H1 (cell line): ENCODE data around the gene ZNF506. TPM values are rescaled to one million over a fixed set of nuclear protein-coding genes. Genes with fewer than 3 reads are reported as not detected.

ENCODE experiments used
- CTCF ChIA-PET: fragments of 300-600 bp; sonication (Branson Sonifier 250); formaldehyde crosslinking; loops from one replicate; lab custom pipeline; 2021; ENCODE audit not compliant: partially characterized antibody; lab: Charles Lee
- POLR2A ChIA-PET: fragments of 300-600 bp; sonication (Branson Sonifier 250); formaldehyde crosslinking; loops from one replicate; lab custom pipeline; 2021; ENCODE audit warnings: inconsistent platforms; ENCODE audit not compliant: partially characterized antibody; lab: Charles Lee
- DNase-seq, 2 experiments: peaks; one replicate each; pipeline versions ENCODE4 v3.0.0 to v3.0.0-alpha.2; 2010 to 2022; ENCODE audit warnings: low spot score in 2 of 2, low read depth in 1 of 2, mixed read lengths in 1 of 2
- FAIRE-seq: peaks from 2 replicates; lab custom pipeline; 2011; peaks lifted over from hg19 to GRCh38; lab: Jason Lieb, UNC
- H2AFZ ChIP-seq: 2 replicates; pipeline ENCODE4 v1.8.1; 2012; ENCODE audit warnings: low read length, inconsistent platforms
- H2AK5ac ChIP-seq: 2 replicates; pipeline ENCODE4 v1.6.1; 2013; ENCODE audit warnings: low read depth, low read length
- H2BK120ac ChIP-seq: replicated peaks from 2 replicates; pipeline ENCODE3; 2013; ENCODE audit warnings: low read depth, low read length, inconsistent platforms
- H2BK12ac ChIP-seq: 2 replicates; pipeline ENCODE4 v1.6.1; 2013; ENCODE audit warnings: low read depth, low read length
- H2BK15ac ChIP-seq: 2 replicates; pipeline ENCODE4 v1.6.1; 2013; ENCODE audit warnings: low read length
- H2BK20ac ChIP-seq: 2 replicates; pipeline ENCODE4 v1.6.1; 2013; ENCODE audit warnings: low read length
- H2BK5ac ChIP-seq: 2 replicates; pipeline ENCODE4 v1.6.1; 2013; ENCODE audit warnings: low read depth, low read length
- H3K14ac ChIP-seq: 2 replicates; pipeline ENCODE4 v1.6.1; 2013; ENCODE audit warnings: inconsistent platforms; ENCODE audit not compliant: insufficient read length
- H3K18ac ChIP-seq: 2 replicates; pipeline ENCODE4 v1.6.1; 2013; ENCODE audit warnings: low read length; ENCODE audit errors: extremely low read depth
- H3K23ac ChIP-seq: 2 replicates; pipeline ENCODE4 v1.6.1; 2013; ENCODE audit warnings: inconsistent platforms; ENCODE audit not compliant: insufficient read length
- H3K23me2 ChIP-seq: 2 replicates; pipeline ENCODE4 v1.6.1; 2013; ENCODE audit warnings: low read depth, low read length
- H3K27ac ChIP-seq: 2 replicates; pipeline ENCODE4 v1.6.1; 2011; ENCODE audit warnings: low read depth, low read length, inconsistent platforms
- H3K27me3 ChIP-seq, 4 experiments: replicated peaks in 1 of 4; 1 replicate in 1 of 4; 2 replicates in 3 of 4; pipeline versions ENCODE4 v1.6.1 to v1.8.1; 2011 to 2013; ENCODE audit warnings: low read length in 3 of 4, mild to moderate bottlenecking in 3 of 4, inconsistent platforms in 2 of 4, mixed read lengths in 2 of 4, moderate library complexity in 1 of 4; ENCODE audit not compliant: control insufficient read depth in 3 of 4, insufficient read depth in 3 of 4; ENCODE audit errors: extremely low read depth in 1 of 4
- H3K36me3 ChIP-seq, 4 experiments: 2 replicates each; pipeline versions ENCODE4 v1.6.1 to v1.8.1; 2011 to 2013; ENCODE audit warnings: mild to moderate bottlenecking in 4 of 4, low read length in 3 of 4, moderate library complexity in 2 of 4, control low read depth in 1 of 4, inconsistent platforms in 1 of 4; ENCODE audit not compliant: insufficient read depth in 4 of 4, control insufficient read depth in 2 of 4
- H3K4ac ChIP-seq: replicated peaks from 2 replicates; pipeline ENCODE3; 2013; ENCODE audit warnings: low read length, low read depth, mixed read lengths, inconsistent platforms; ENCODE audit not compliant: insufficient read length
- H3K4me1 ChIP-seq, 4 experiments: replicated peaks in 1 of 4; 1 replicate in 1 of 4; 2 replicates in 3 of 4; pipeline versions ENCODE4 v1.6.1 to v1.8.1; 2011 to 2013; ENCODE audit warnings: low read length in 3 of 4, inconsistent platforms in 2 of 4, mixed read lengths in 1 of 4; ENCODE audit not compliant: insufficient read depth in 4 of 4, control insufficient read depth in 3 of 4
- H3K4me2 ChIP-seq, 2 experiments: 2 replicates each; pipeline versions ENCODE4 v1.6.1 to v1.8.1; 2011 to 2013; ENCODE audit warnings: low read depth in 2 of 2, low read length in 2 of 2, control low read depth in 1 of 2, inconsistent platforms in 1 of 2, mild to moderate bottlenecking in 1 of 2; ENCODE audit not compliant: insufficient read depth in 1 of 2
- H3K4me3 ChIP-seq, 4 experiments: fragments of 200-600, 300-600 bp in 1 of 4; sonication (generic), shearing (Covaris generic), sonication (Bioruptor Twin) in 1 of 4; 2 replicates each; pipeline versions ENCODE4 v1.5.1 to v1.8.1; 2011 to 2016; ENCODE audit warnings: low read length in 4 of 4, low read depth in 3 of 4, control low read depth in 2 of 4, inconsistent platforms in 2 of 4, mild to moderate bottlenecking in 2 of 4, mixed read lengths in 1 of 4, moderate library complexity in 1 of 4; ENCODE audit not compliant: insufficient read depth in 2 of 4; ENCODE audit errors: extremely low read depth in 1 of 4
- H3K56ac ChIP-seq: replicated peaks from 2 replicates; pipeline ENCODE3; 2013; ENCODE audit warnings: low read depth, mild to moderate bottlenecking, mixed read lengths, low read length, inconsistent platforms; ENCODE audit not compliant: insufficient read length
- H3K79me1 ChIP-seq: 2 replicates; pipeline ENCODE4 v1.6.1; 2013; ENCODE audit warnings: low read depth, low read length, control low read depth
- H3K79me2 ChIP-seq, 2 experiments: 2 replicates each; pipeline versions ENCODE4 v1.6.1 to v1.8.1; 2012 to 2013; ENCODE audit warnings: low read length in 2 of 2, mild to moderate bottlenecking in 2 of 2, inconsistent platforms in 1 of 2; ENCODE audit not compliant: insufficient read depth in 2 of 2, control insufficient read depth in 1 of 2
- H3K9ac ChIP-seq, 4 experiments: replicated peaks in 1 of 4; 1 replicate in 1 of 4; 2 replicates in 3 of 4; pipeline versions ENCODE4 v1.6.1 to v1.8.1; 2011 to 2013; ENCODE audit warnings: low read depth in 3 of 4, low read length in 3 of 4, control low read depth in 2 of 4, mild to moderate bottlenecking in 2 of 4, moderate library complexity in 2 of 4, inconsistent platforms in 1 of 4; ENCODE audit errors: extremely low read depth in 1 of 4
- H3K9me3 ChIP-seq, 2 experiments: 2 replicates each; pipeline versions ENCODE4 v1.6.1 to v1.8.1; 2012 to 2013; ENCODE audit warnings: mild to moderate bottlenecking in 2 of 2, moderate library complexity in 2 of 2, control low read depth in 1 of 2, inconsistent platforms in 1 of 2, low read depth in 1 of 2, low read length in 1 of 2, mixed read lengths in 1 of 2; ENCODE audit not compliant: insufficient read depth in 2 of 2
- H4K20me1 ChIP-seq, 2 experiments: replicated peaks in 1 of 2; 2 replicates each; pipeline versions ENCODE3 to v1.8.1; 2011 to 2013; ENCODE audit warnings: inconsistent platforms in 2 of 2, low read length in 2 of 2, mild to moderate bottlenecking in 1 of 2; ENCODE audit not compliant: insufficient read depth in 2 of 2, control insufficient read depth in 1 of 2
- H4K5ac ChIP-seq: 2 replicates; pipeline ENCODE4 v1.6.1; 2013; ENCODE audit warnings: low read length, low read depth, mixed read lengths, inconsistent platforms; ENCODE audit not compliant: insufficient read length
- H4K8ac ChIP-seq: 2 replicates; pipeline ENCODE4 v1.8.0; 2013; ENCODE audit warnings: mild to moderate bottlenecking, moderate library complexity, low read length, inconsistent platforms; ENCODE audit not compliant: insufficient read depth; ENCODE audit errors: extremely low read depth
- H4K91ac ChIP-seq: replicated peaks from 2 replicates; pipeline ENCODE3; 2013; ENCODE audit warnings: low read length, mixed read lengths, inconsistent platforms; ENCODE audit not compliant: insufficient read length
- EP300 ChIP-seq, 2 experiments: IDR thresholded peaks; 1 replicate in 1 of 2; 2 replicates in 1 of 2; pipeline ENCODE4 v1.6.1; 2011 to 2012; ENCODE audit warnings: low read depth in 2 of 2, low read length in 2 of 2, mild to moderate bottlenecking in 2 of 2, borderline replicate concordance in 1 of 2, inconsistent platforms in 1 of 2, moderate library complexity in 1 of 2
- EZH2 ChIP-seq: fragments of 200-600 bp; sonication (generic); IDR thresholded peaks from 2 replicates; pipeline ENCODE4 v1.7.1; 2012; ENCODE audit warnings: low read depth, mild to moderate bottlenecking, moderate library complexity, low read length, inconsistent platforms; ENCODE audit not compliant: severe bottlenecking
- POLR2A ChIP-seq, 2 experiments: IDR thresholded peaks; 1 replicate in 1 of 2; 2 replicates in 1 of 2; pipeline ENCODE4 v1.6.1; 2011; ENCODE audit warnings: low read depth in 2 of 2, low read length in 2 of 2, mild to moderate bottlenecking in 2 of 2; ENCODE audit errors: control extremely low read depth in 1 of 2
- TAF7 ChIP-seq: optimal IDR thresholded peaks from 2 replicates; pipeline ENCODE3; 2011; ENCODE audit warnings: low read depth, mild to moderate bottlenecking, inconsistent platforms, low read length, moderate library complexity, borderline replicate concordance
- WGBS, 2 experiments: shearing (Covaris generic) in 1 of 2; methylation state at CpG; one replicate each; pipeline versions ENCODE4 v1.1.6 to v1.1.7; 2013 to 2015; ENCODE audit warnings: low lambda C conversion rate in 2 of 2, mixed read lengths in 2 of 2, inconsistent platforms in 1 of 2, low coverage in 1 of 2, missing lambda C conversion rate in 1 of 2; ENCODE audit not compliant: insufficient replicate concordance in 2 of 2, insufficient coverage in 1 of 2, insufficient read length in 1 of 2; ENCODE audit errors: extremely low coverage in 1 of 2, missing lambda C conversion rate in 1 of 2; 5-methylcytosine and 5-hydroxymethylcytosine counted together
- polyA plus RNA-seq, 7 experiments: library from polyadenylated mRNA; depleted of rRNA in 3 of 7; stranded (reverse) in 5 of 7; unstranded in 2 of 7; fragments of >200 nt in 5 of 7; fragments of 200-250 nt in 2 of 7; gene quantifications; 1 replicate in 5 of 7; 2 replicates in 1 of 7; 4 replicates in 1 of 7; pipeline versions ENCODE4 v1.2.1 to v1.2.3, GENCODE V29; 2011 to 2013; ENCODE audit warnings: missing spikeins in 2 of 7, mixed read lengths in 2 of 7
- total RNA-seq: library from RNA; stranded (reverse); fragmentation: NEBNext Ultra II Directional; extraction: Animal tissue kit (Norgen Biotek cat#: 25700); gene quantifications from 2 replicates; pipeline ENCODE4 v1.2.1, GENCODE V29; 2021

The ZNF506 gene
- total and polyA plus RNA-seq, 2 of the 8 experiments (the other 6 are each of a cell fraction or from before 2014, with no cell fraction given) = 4.5 to 8.3 TPM

GRCh38 chr19:19747357-19748220, 74.0 kb downstream of the ZNF506 start:
- no peak for FAIRE-seq
- CTCF ChIA-PET = interaction anchor here (1.0 to 1.3 kb wide), 2 partner anchors 9 to 16 kb away, joined by 3 read pairs; no protein-coding TSS in a partner anchor
- no peak overlapping the region for H3K4me3 ChIP-seq

More at GRCh38 chr19:19747357-19748220, 74.0 kb downstream of the ZNF506 start:
- Histone ChIP-seq H3K27me3 (0 out of 7 replicates have a peak, but pooled peaks cover 0 to 2% (median 0%) of the 10 kb centered on the region in 4 experiments), H3K36me3 (no peaks in the 10 kb centered on the region), H3K27ac (no peak overlapping the region), H4K20me1 (no peaks in the 10 kb centered on the region), H2BK20ac (no peak overlapping the region), H3K14ac (no peak overlapping the region), H4K8ac (no peak overlapping the region), H3K4me2 (no peak overlapping the region), H4K5ac (no peak overlapping the region), H3K23me2 (no peaks in the 10 kb centered on the region), H3K23ac (no peak overlapping the region), H3K9me3 (peaks cover 6 to 18% of the 10 kb centered on the region in 2 experiments; a peak in 1 of 4 replicates), H2BK120ac (no peak overlapping the region), H2AFZ (no peak overlapping the region), H2BK5ac (no peak overlapping the region), H2BK15ac (no peak overlapping the region), H3K9ac (no peak overlapping the region), H3K56ac (no peak overlapping the region), H3K18ac (no peak overlapping the region), H3K79me1 (no peaks in the 10 kb centered on the region), H3K4ac (no peak overlapping the region), H4K91ac (no peak overlapping the region), H2BK12ac (no peak overlapping the region), H3K4me1 (no peaks in the 10 kb centered on the region), H2AK5ac (no peak overlapping the region), H3K79me2 (no peaks in the 10 kb centered on the region)
- POLR2A ChIA-PET = no interaction called here
- TF ChIP-seq POLR2A (IDR thresholded peaks at IDR 0.05; ENCODE audit: control extremely low read depth in 1 of 2, low read depth in 2 of 2, low read length in 2 of 2) = no peak
- TF ChIP-seq EZH2 = no peak
- no peak for TF ChIP-seq EP300 (IDR thresholded peaks at IDR 0.05; ENCODE audit: borderline replicate concordance in 1 of 2, low read depth in 2 of 2, low read length in 2 of 2)
- no peak for TF ChIP-seq TAF7
- DNase-seq = no peak
- 94% methylated on average over 12 of the region's 13 CpGs; no CpG with 5 or more reads in 1 of the 2 experiments for WGBS, 2 experiments
